Measurements from ENCODE around the gene YEATS2.
"Not testable (repeated sequence)": the region's sequence is repeated elsewhere in the genome, so short reads cannot be mapped to it uniquely, and the experiment has no call there.

The YEATS2 gene

GRCh38 chr3:183697610-183698317 is at the start of gene YEATS2:
Gene YEATS2 (plus strand): TSS chr3:183697797. CDS start chr3:183715163, 17,366 bp downstream.
- no peak for DNase-seq

GRCh38 chr3:183650554-183650953 is 47.0 kb upstream of the YEATS2 start:
- no peak for DNase-seq

GRCh38 chr3:183653209-183654064 is 44.2 kb upstream of the YEATS2 start:
- no peak for DNase-seq

- DNase-seq = no peak
Observed at GRCh38 chr3:183654727-183655126, 42.9 kb upstream of the YEATS2 start.

GRCh38 chr3:183662099-183662498 is 35.5 kb upstream of the YEATS2 start:
- DNase-seq = no peak

- DNase-seq = no peak
Observed at GRCh38 chr3:183664913-183665381, 32.6 kb upstream of the YEATS2 start.

GRCh38 chr3:183680061-183680460 is 17.5 kb upstream of the YEATS2 start:
- no peak for DNase-seq

GRCh38 chr3:183687705-183688104 is 9.9 kb upstream of the YEATS2 start:
- no peak for DNase-seq

- no peak for DNase-seq
Observed at GRCh38 chr3:183688874-183689273, 8.7 kb upstream of the YEATS2 start.

- DNase-seq = not testable (repeated sequence)
Observed at GRCh38 chr3:183689621-183690020, 8.0 kb upstream of the YEATS2 start.

- no peak for DNase-seq
Observed at GRCh38 chr3:183690402-183690995, 7.1 kb upstream of the YEATS2 start.

GRCh38 chr3:183692436-183692835 is 5.2 kb upstream of the YEATS2 start:
- DNase-seq = no peak

GRCh38 chr3:183695569-183696364 is 1.8 kb upstream of the YEATS2 start:
- DNase-seq = no peak

- DNase-seq = no peak
Observed at GRCh38 chr3:183697123-183697609, 431 bp upstream of the YEATS2 start.

GRCh38 chr3:183698318-183698751 is 738 bp downstream of the YEATS2 start:
- DNase-seq = no peak

GRCh38 chr3:183698756-183699155 is 1.2 kb downstream of the YEATS2 start:
- no peak for DNase-seq

GRCh38 chr3:183699238-183699947 is 1.8 kb downstream of the YEATS2 start:
- DNase-seq = no peak

- DNase-seq = no peak
Observed at GRCh38 chr3:183701744-183702143, 4.1 kb downstream of the YEATS2 start.

GRCh38 chr3:183703892-183704291 is 6.3 kb downstream of the YEATS2 start:
- DNase-seq = not testable (repeated sequence)

GRCh38 chr3:183710231-183710630 is 12.6 kb downstream of the YEATS2 start:
- DNase-seq = no peak

- no peak for DNase-seq
Observed at GRCh38 chr3:183711516-183711915, 13.9 kb downstream of the YEATS2 start.

- DNase-seq = no peak
Observed at GRCh38 chr3:183714622-183715021, 17.0 kb downstream of the YEATS2 start.
